IMR-90 (cell line): Measurements from ENCODE around the gene LDLRAD4. TPM values are rescaled to one million over a fixed set of nuclear protein-coding genes. Genes with fewer than 3 reads are reported as not detected.

Source experiments
- ATAC-seq: fragments of 200-7000 bp; cut with Tn5 transposase; 2 replicates; pipeline ENCODE4 v1.9.1; 2020; ENCODE audit warnings: low read depth, mild to moderate bottlenecking, moderate library complexity
- BruUV-seq: library from RNA; stranded (reverse); fragments of 400-500 nt; replicated peaks from 2 replicates; lab custom pipeline; 2021; lab: Mats Ljungman, UMichigan
- CTCF ChIA-PET: fragments of 300-600 bp; formaldehyde crosslinking; extraction: SDS; loops from one replicate; lab custom pipeline; 2021; ENCODE audit warnings: antibody characterized with exemption; lab: Yijun Ruan, JAX
- POLR2A ChIA-PET: fragments of 300-600 bp; sonication (Branson Sonifier 250); formaldehyde crosslinking; loops from one replicate; lab custom pipeline; 2022; ENCODE audit warnings: antibody characterized with exemption; ENCODE audit not compliant: unreplicated experiment; lab: Charles Lee
- DNase-seq: peaks from one replicate; pipeline ENCODE4 v3.0.0; 2013
- H2AFZ ChIP-seq: replicated peaks from 2 replicates; pipeline ENCODE3; 2013; ENCODE audit warnings: low read length, mild to moderate bottlenecking; ENCODE audit not compliant: poor library complexity
- H2AK5ac ChIP-seq: 2 replicates; pipeline ENCODE4 v1.6.1; 2013; ENCODE audit warnings: low read depth, low read length, inconsistent platforms
- H2AK9ac ChIP-seq: replicated peaks from 2 replicates; pipeline ENCODE3; 2013; ENCODE audit warnings: mild to moderate bottlenecking, low read depth, low read length, moderate library complexity; ENCODE audit not compliant: poor library complexity
- H2BK120ac ChIP-seq: 2 replicates; pipeline ENCODE4 v1.6.1; 2013; ENCODE audit warnings: low read depth, low read length, inconsistent platforms
- H2BK15ac ChIP-seq: 3 replicates; pipeline ENCODE4 v1.6.1; 2013; ENCODE audit warnings: low read depth, low read length, inconsistent platforms
- H2BK20ac ChIP-seq: 2 replicates; pipeline ENCODE4 v1.6.1; 2013; ENCODE audit warnings: low read depth, mild to moderate bottlenecking, inconsistent platforms, low read length, moderate library complexity
- H2BK5ac ChIP-seq: 2 replicates; pipeline ENCODE4 v1.6.1; 2013; ENCODE audit warnings: mild to moderate bottlenecking, low read depth, low read length, inconsistent platforms; ENCODE audit not compliant: poor library complexity, severe bottlenecking
- H3K14ac ChIP-seq: replicated peaks from 2 replicates; pipeline ENCODE4 v1.6.1; 2013; ENCODE audit warnings: low read depth, low read length, inconsistent platforms
- H3K18ac ChIP-seq: 2 replicates; pipeline ENCODE4 v1.6.1; 2013; ENCODE audit warnings: low read depth, low read length, control low read depth
- H3K23ac ChIP-seq: 2 replicates; pipeline ENCODE4 v1.6.1; 2013; ENCODE audit warnings: low read depth, low read length, inconsistent platforms
- H3K27ac ChIP-seq: 2 replicates; pipeline ENCODE4 v1.5.1; 2013; ENCODE audit warnings: mild to moderate bottlenecking, control low read depth, low read length; ENCODE audit not compliant: insufficient read depth
- H3K27me3 ChIP-seq: 2 replicates; pipeline ENCODE4 v1.6.1; 2013; ENCODE audit warnings: low read length; ENCODE audit not compliant: control insufficient read depth, insufficient read depth
- H3K36me3 ChIP-seq: 2 replicates; pipeline ENCODE4 v1.6.1; 2013; ENCODE audit warnings: low read length, mixed read lengths; ENCODE audit not compliant: control insufficient read depth, insufficient read depth
- H3K4ac ChIP-seq: 2 replicates; pipeline ENCODE4 v1.6.1; 2013; ENCODE audit warnings: low read depth, low read length, inconsistent platforms
- H3K4me1 ChIP-seq: 2 replicates; pipeline ENCODE4 v1.6.1; 2013; ENCODE audit warnings: low read length, mixed read lengths; ENCODE audit not compliant: control insufficient read depth, insufficient read depth
- H3K4me2 ChIP-seq: 2 replicates; pipeline ENCODE4 v1.6.1; 2013; ENCODE audit warnings: low read depth, mild to moderate bottlenecking, control low read depth, low read length, moderate library complexity
- H3K4me3 ChIP-seq: 2 replicates; pipeline ENCODE4 v1.5.1; 2013; ENCODE audit warnings: low read depth, mild to moderate bottlenecking, control low read depth, low read length, moderate library complexity; ENCODE audit not compliant: insufficient read depth
- H3K56ac ChIP-seq: 2 replicates; pipeline ENCODE4 v1.6.1; 2013; ENCODE audit warnings: low read length, inconsistent platforms; ENCODE audit not compliant: insufficient read depth; ENCODE audit errors: extremely low read depth
- H3K79me1 ChIP-seq, 2 experiments: 2 replicates each; pipeline ENCODE4 v1.6.1; 2013; ENCODE audit warnings: low read length in 2 of 2, inconsistent platforms in 1 of 2, low read depth in 1 of 2
- H3K9ac ChIP-seq: 2 replicates; pipeline ENCODE4 v1.6.1; 2013; ENCODE audit warnings: low read depth, low read length, control low read depth
- H3K9me1 ChIP-seq: 2 replicates; pipeline ENCODE4 v1.6.1; 2013; ENCODE audit warnings: low read length, inconsistent platforms; ENCODE audit not compliant: insufficient read depth
- H3K9me3 ChIP-seq: 2 replicates; pipeline ENCODE4 v1.6.1; 2013; ENCODE audit warnings: low read length; ENCODE audit not compliant: control insufficient read depth, insufficient read depth
- H4K20me1 ChIP-seq: 2 replicates; pipeline ENCODE4 v1.6.1; 2013; ENCODE audit warnings: low read length, inconsistent platforms; ENCODE audit not compliant: insufficient read depth
- H4K5ac ChIP-seq: 2 replicates; pipeline ENCODE4 v1.6.1; 2013; ENCODE audit warnings: mild to moderate bottlenecking, low read depth, low read length, control low read depth
- H4K8ac ChIP-seq, 2 experiments: 2 replicates each; pipeline ENCODE4 v1.6.1; 2013; ENCODE audit warnings: low read depth in 2 of 2, low read length in 2 of 2, control low read depth in 1 of 2, inconsistent platforms in 1 of 2
- H4K91ac ChIP-seq: 2 replicates; pipeline ENCODE4 v1.6.1; 2013; ENCODE audit warnings: low read depth, low read length, inconsistent platforms; ENCODE audit not compliant: insufficient read depth
- MAFK ChIP-seq: IDR thresholded peaks from 2 replicates; pipeline ENCODE4 v1.6.1; 2012; ENCODE audit warnings: low read depth, low read length, improper control_type of control experiment
- WGBS, 2 experiments: methylation state at CpG; one replicate each; pipeline versions ENCODE4 v1.1.5 to v1.1.7; 2013; ENCODE audit warnings: missing lambda C conversion rate in 2 of 2; ENCODE audit not compliant: insufficient read length in 1 of 2; ENCODE audit errors: extremely low coverage in 2 of 2; 5-methylcytosine and 5-hydroxymethylcytosine counted together
- dilution Hi-C: fragments of 300-500 bp; cut with HindIII; formaldehyde crosslinking; loops from one replicate; pipeline ENCODE4 v1.14.3; 2018; ENCODE audit warnings: low sequenced_read_pairs; ENCODE audit not compliant: unreplicated experiment
- in situ Hi-C: fragments of 300-500 bp; cut with MboI; formaldehyde crosslinking; loops from 3 replicates; pipeline ENCODE4 v1.14.3; 2019; ENCODE audit warnings: low sequenced_read_pairs, inconsistent platforms, mixed read lengths
- intact Hi-C: fragments of 100-400 bp; cut with micrococcal nuclease; formaldehyde crosslinking; loops from 2 replicates; pipeline ENCODE4 v1.10.0; 2022
- polyA plus RNA-seq, 3 experiments: library from polyadenylated mRNA; depleted of rRNA; stranded (reverse); fragments of >200 nt; gene quantifications; 2 replicates each; pipeline ENCODE4 v1.2.3, GENCODE V29; 2012; ENCODE audit warnings: low replicate concordance in 1 of 3
- total RNA-seq: library from RNA; depleted of rRNA; stranded (reverse); fragments of >200 nt; gene quantifications from 2 replicates; pipeline ENCODE4 v1.2.3, GENCODE V29; 2012
- TF ChIP-seq, protein P1 (sequence below): fragments of 150-350 bp; IDR thresholded peaks from 2 replicates; pipeline ENCODE4 v1.6.1; 2017; ENCODE audit warnings: mild to moderate bottlenecking, antibody characterized with exemption, low read length, low read depth
- TF ChIP-seq, protein P2 (sequence below): fragments of 150-350 bp; IDR thresholded peaks from 2 replicates; pipeline ENCODE4 v1.6.1; 2016; ENCODE audit warnings: low read depth, mild to moderate bottlenecking, low read length, moderate library complexity, borderline replicate concordance

The LDLRAD4 gene
- total and polyA plus RNA-seq, 2 of the 4 experiments (the other 2 are of a cell fraction) = not detected

GRCh38 chr18:13464432-13465123 lies 246.0 kb downstream of the LDLRAD4 start:
- Histone ChIP-seq H3K4me3 (no peak overlapping the region), H3K27ac (no peak overlapping the region), H4K5ac (no peak overlapping the region), H2AK9ac (no peak overlapping the region), H3K9me1 (no peaks in the 10 kb centered on the region), H2AFZ (no peak overlapping the region), H2BK120ac (no peak overlapping the region), H3K23ac (no peak overlapping the region), H3K4me1 (no peaks in the 10 kb centered on the region), H3K9me3 (no peaks in the 10 kb centered on the region), H3K4me2 (no peak overlapping the region), H4K8ac (no peak overlapping the region), H2BK15ac (no peak overlapping the region), H3K56ac (no peak overlapping the region), H3K14ac (no peak overlapping the region), H2AK5ac (no peak overlapping the region), H2BK5ac (no peak overlapping the region), H3K36me3 (no peaks in the 10 kb centered on the region), H4K20me1 (no peaks in the 10 kb centered on the region), H3K9ac (no peak overlapping the region), H3K18ac (no peak overlapping the region), H2BK20ac (no peak overlapping the region), H3K4ac (no peak overlapping the region), H3K27me3 (no peaks in the 10 kb centered on the region), H3K79me1 (no peaks in the 10 kb centered on the region), H4K91ac (no peak overlapping the region)
- ATAC-seq = no peak
- CTCF ChIA-PET = no interaction called here
- POLR2A ChIA-PET = no interaction called here
- dilution Hi-C loops (no loop called here), in situ Hi-C loops (no loop called here), intact Hi-C loops (no loop called here)
- no TSS peak for BruUV-seq
- 100% methylated on average over 1 of the region's 14 CpGs; no CpG with 5 or more reads in 1 of the 2 experiments for WGBS, 2 experiments
- no peak for DNase-seq
- TF ChIP-seq, protein P1, sequence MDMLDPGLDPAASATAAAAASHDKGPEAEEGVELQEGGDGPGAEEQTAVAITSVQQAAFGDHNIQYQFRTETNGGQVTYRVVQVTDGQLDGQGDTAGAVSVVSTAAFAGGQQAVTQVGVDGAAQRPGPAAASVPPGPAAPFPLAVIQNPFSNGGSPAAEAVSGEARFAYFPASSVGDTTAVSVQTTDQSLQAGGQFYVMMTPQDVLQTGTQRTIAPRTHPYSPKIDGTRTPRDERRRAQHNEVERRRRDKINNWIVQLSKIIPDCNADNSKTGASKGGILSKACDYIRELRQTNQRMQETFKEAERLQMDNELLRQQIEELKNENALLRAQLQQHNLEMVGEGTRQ = no peak
- TF ChIP-seq, protein P2, sequence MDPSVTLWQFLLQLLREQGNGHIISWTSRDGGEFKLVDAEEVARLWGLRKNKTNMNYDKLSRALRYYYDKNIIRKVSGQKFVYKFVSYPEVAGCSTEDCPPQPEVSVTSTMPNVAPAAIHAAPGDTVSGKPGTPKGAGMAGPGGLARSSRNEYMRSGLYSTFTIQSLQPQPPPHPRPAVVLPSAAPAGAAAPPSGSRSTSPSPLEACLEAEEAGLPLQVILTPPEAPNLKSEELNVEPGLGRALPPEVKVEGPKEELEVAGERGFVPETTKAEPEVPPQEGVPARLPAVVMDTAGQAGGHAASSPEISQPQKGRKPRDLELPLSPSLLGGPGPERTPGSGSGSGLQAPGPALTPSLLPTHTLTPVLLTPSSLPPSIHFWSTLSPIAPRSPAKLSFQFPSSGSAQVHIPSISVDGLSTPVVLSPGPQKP = no peak
- TF ChIP-seq MAFK = no peak
